Neural cell (in vitro differentiated cells): Measurements from ENCODE around the gene DPYD. TPM values are rescaled to one million over a fixed set of nuclear protein-coding genes. Genes with fewer than 3 reads are reported as not detected.

Experiments used
- H2AFZ ChIP-seq: fragments of 200-600, 300-800 bp; sonication (generic), shearing (Covaris generic); 2 replicates; pipeline ENCODE4 v1.6.0; 2014; ENCODE audit warnings: low read depth, mild to moderate bottlenecking, antibody characterized with exemption, low read length, moderate library complexity
- H3F3A ChIP-seq: fragments of 200-600 bp; shearing (Covaris generic); 2 replicates; pipeline ENCODE4 v1.6.1; 2016; ENCODE audit warnings: mild to moderate bottlenecking, moderate library complexity, mixed read lengths, antibody characterized with exemption, low read length; ENCODE audit not compliant: insufficient read depth, poor library complexity, severe bottlenecking
- H3K27ac ChIP-seq: fragments of 200-600, 300-800 bp; sonication (generic), shearing (Covaris generic); 2 replicates; pipeline ENCODE4 v1.5.1; 2014; ENCODE audit warnings: mild to moderate bottlenecking, low read length, moderate library complexity
- H3K27me3 ChIP-seq: fragments of 300-800, 200-600 bp; sonication (generic), shearing (Covaris generic); 2 replicates; pipeline ENCODE4 v1.6.0; 2014; ENCODE audit warnings: mild to moderate bottlenecking, low read depth, low read length, moderate library complexity; ENCODE audit not compliant: insufficient read depth
- H3K36me3 ChIP-seq: fragments of 300-800, 200-600 bp; sonication (generic), shearing (Covaris generic); 2 replicates; pipeline ENCODE4 v1.5.1; 2014; ENCODE audit warnings: mild to moderate bottlenecking, antibody characterized with exemption, low read length, moderate library complexity; ENCODE audit not compliant: insufficient read depth
- H3K4me2 ChIP-seq: fragments of 300-800, 200-600 bp; sonication (generic), shearing (Covaris generic); 2 replicates; pipeline ENCODE4 v1.6.0; 2014; ENCODE audit warnings: mild to moderate bottlenecking, low read length
- H3K4me3 ChIP-seq: fragments of 300-800, 200-600 bp; sonication (generic), shearing (Covaris generic); 2 replicates; pipeline ENCODE4 v1.5.1; 2014; ENCODE audit warnings: mild to moderate bottlenecking, low read length, moderate library complexity
- H3K79me2 ChIP-seq: fragments of 200-600 bp; shearing (Covaris generic); replicated peaks from 2 replicates; pipeline ENCODE4 v1.6.0; 2014; ENCODE audit warnings: mild to moderate bottlenecking, low read length, moderate library complexity; ENCODE audit not compliant: insufficient read depth
- H3K9ac ChIP-seq: fragments of 300-800, 200-600 bp; sonication (generic), shearing (Covaris generic); 2 replicates; pipeline ENCODE4 v1.6.1; 2016; ENCODE audit warnings: mild to moderate bottlenecking, low read length, mixed read lengths
- H3K9me2 ChIP-seq: fragments of 200-600 bp; shearing (Covaris generic); 2 replicates; pipeline ENCODE4 v1.6.1; 2016; ENCODE audit warnings: mild to moderate bottlenecking, low read length, mixed read lengths; ENCODE audit not compliant: insufficient read depth
- H3K9me3 ChIP-seq: fragments of 200-600, 300-800 bp; sonication (generic), shearing (Covaris generic); 2 replicates; pipeline ENCODE4 v1.6.1; 2016; ENCODE audit warnings: mild to moderate bottlenecking, mixed run types, low read length, moderate library complexity, mixed read lengths
- H4K20me1 ChIP-seq: fragments of 200-600 bp; shearing (Covaris generic); 2 replicates; pipeline ENCODE4 v1.6.1; 2016; ENCODE audit warnings: mild to moderate bottlenecking, mixed run types; ENCODE audit not compliant: insufficient read depth
- CTCF ChIP-seq: fragments of 450-650 bp; IDR thresholded peaks from 2 replicates; pipeline ENCODE4 v1.5.1; 2014; ENCODE audit warnings: antibody characterized with exemption, mild to moderate bottlenecking, moderate library complexity; ENCODE audit not compliant: poor library complexity, severe bottlenecking
- EP300 ChIP-seq: fragments of 450-650 bp; conservative IDR thresholded peaks from 2 replicates; pipeline ENCODE4 v1.6.1; 2014; ENCODE audit warnings: antibody characterized with exemption, mild to moderate bottlenecking, moderate library complexity; ENCODE audit not compliant: poor library complexity, severe bottlenecking
- EZH2 ChIP-seq: fragments of 200-600, 300-800 bp; shearing (Covaris generic), sonication (generic); IDR thresholded peaks from 2 replicates; pipeline ENCODE4 v1.6.1; 2014; ENCODE audit warnings: antibody characterized with exemption, low read length, borderline replicate concordance, mild to moderate bottlenecking; ENCODE audit not compliant: insufficient read depth, poor library complexity, severe bottlenecking
- MXI1 ChIP-seq: fragments of 450-650 bp; conservative IDR thresholded peaks from 2 replicates; pipeline ENCODE4 v1.6.1; 2014; ENCODE audit warnings: antibody characterized with exemption, mild to moderate bottlenecking; ENCODE audit not compliant: poor library complexity, severe bottlenecking
- POLR2AphosphoS5 ChIP-seq: IDR thresholded peaks from 2 replicates; pipeline ENCODE4 v1.6.1; 2012
- RAD21 ChIP-seq: fragments of 450-650 bp; conservative IDR thresholded peaks from 2 replicates; pipeline ENCODE4 v1.6.1; 2014; ENCODE audit warnings: antibody characterized with exemption, mild to moderate bottlenecking, moderate library complexity
- SMC3 ChIP-seq: fragments of 450-650 bp; conservative IDR thresholded peaks from 2 replicates; pipeline ENCODE4 v1.6.1; 2014; ENCODE audit warnings: antibody characterized with exemption, mild to moderate bottlenecking, moderate library complexity; ENCODE audit not compliant: poor library complexity
- TAF1 ChIP-seq: IDR thresholded peaks from 2 replicates; pipeline ENCODE4 v1.6.1; 2012; ENCODE audit warnings: low read depth
- polyA plus RNA-seq: library from polyadenylated mRNA; depleted of rRNA; stranded (reverse); fragments of >200 nt; gene quantifications from 2 replicates; pipeline ENCODE4 v1.2.3, GENCODE V29; 2014
- TF ChIP-seq, protein P1 (sequence below): IDR thresholded peaks from 2 replicates; pipeline ENCODE4 v1.6.1; 2012; ENCODE audit warnings: borderline replicate concordance

The DPYD gene
- polyA plus RNA-seq, 1 donor from 2014 or later = 6.7 TPM

- Histone ChIP-seq H3F3A (no peaks in the 10 kb centered on the region), H3K4me2 (no peak overlapping the region), H3K9me3 (no peaks in the 10 kb centered on the region), H3K27me3 (no peaks in the 10 kb centered on the region), H3K36me3 (no peaks in the 10 kb centered on the region), H4K20me1 (no peaks in the 10 kb centered on the region), H2AFZ (no peak overlapping the region), H3K79me2 (no peaks in the 10 kb centered on the region), H3K4me3 (no peak overlapping the region), H3K9me2 (no peaks in the 10 kb centered on the region), H3K9ac (no peak overlapping the region), H3K27ac (no peak overlapping the region)
- no peak for TF ChIP-seq SMC3
- no peak for TF ChIP-seq EP300
- no peak for TF ChIP-seq MXI1
- no peak for TF ChIP-seq POLR2AphosphoS5
- no peak for TF ChIP-seq CTCF
- no peak for TF ChIP-seq EZH2
- TF ChIP-seq RAD21 = no peak
- TF ChIP-seq, protein P1, sequence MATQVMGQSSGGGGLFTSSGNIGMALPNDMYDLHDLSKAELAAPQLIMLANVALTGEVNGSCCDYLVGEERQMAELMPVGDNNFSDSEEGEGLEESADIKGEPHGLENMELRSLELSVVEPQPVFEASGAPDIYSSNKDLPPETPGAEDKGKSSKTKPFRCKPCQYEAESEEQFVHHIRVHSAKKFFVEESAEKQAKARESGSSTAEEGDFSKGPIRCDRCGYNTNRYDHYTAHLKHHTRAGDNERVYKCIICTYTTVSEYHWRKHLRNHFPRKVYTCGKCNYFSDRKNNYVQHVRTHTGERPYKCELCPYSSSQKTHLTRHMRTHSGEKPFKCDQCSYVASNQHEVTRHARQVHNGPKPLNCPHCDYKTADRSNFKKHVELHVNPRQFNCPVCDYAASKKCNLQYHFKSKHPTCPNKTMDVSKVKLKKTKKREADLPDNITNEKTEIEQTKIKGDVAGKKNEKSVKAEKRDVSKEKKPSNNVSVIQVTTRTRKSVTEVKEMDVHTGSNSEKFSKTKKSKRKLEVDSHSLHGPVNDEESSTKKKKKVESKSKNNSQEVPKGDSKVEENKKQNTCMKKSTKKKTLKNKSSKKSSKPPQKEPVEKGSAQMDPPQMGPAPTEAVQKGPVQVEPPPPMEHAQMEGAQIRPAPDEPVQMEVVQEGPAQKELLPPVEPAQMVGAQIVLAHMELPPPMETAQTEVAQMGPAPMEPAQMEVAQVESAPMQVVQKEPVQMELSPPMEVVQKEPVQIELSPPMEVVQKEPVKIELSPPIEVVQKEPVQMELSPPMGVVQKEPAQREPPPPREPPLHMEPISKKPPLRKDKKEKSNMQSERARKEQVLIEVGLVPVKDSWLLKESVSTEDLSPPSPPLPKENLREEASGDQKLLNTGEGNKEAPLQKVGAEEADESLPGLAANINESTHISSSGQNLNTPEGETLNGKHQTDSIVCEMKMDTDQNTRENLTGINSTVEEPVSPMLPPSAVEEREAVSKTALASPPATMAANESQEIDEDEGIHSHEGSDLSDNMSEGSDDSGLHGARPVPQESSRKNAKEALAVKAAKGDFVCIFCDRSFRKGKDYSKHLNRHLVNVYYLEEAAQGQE = no peak
- TF ChIP-seq TAF1 = no peak
Observed at GRCh38 chr1:97636941-97637340, 283.9 kb downstream of the DPYD start.

GRCh38 chr1:97634758-97635157 is 286.1 kb downstream of the DPYD start:
- no peaks in the 10 kb centered on the region for H3K36me3 ChIP-seq
- no peak overlapping the region for H2AFZ ChIP-seq
- H3K79me2 ChIP-seq = no peaks in the 10 kb centered on the region
- H3K9me3 ChIP-seq = no peaks in the 10 kb centered on the region
- H3K9ac ChIP-seq = no peak overlapping the region
- H3F3A ChIP-seq = no peaks in the 10 kb centered on the region
- no peak overlapping the region for H3K4me3 ChIP-seq
- TF ChIP-seq SMC3 (no peak), MXI1 (no peak), EZH2 (no peak), RAD21 (no peak), TAF1 (no peak), EP300 (no peak), POLR2AphosphoS5 (no peak), CTCF (no peak)
- TF ChIP-seq, protein P1 = no peak
- H3K9me2 ChIP-seq = no peaks in the 10 kb centered on the region
- no peaks in the 10 kb centered on the region for H3K27me3 ChIP-seq
- no peak overlapping the region for H3K4me2 ChIP-seq
- no peaks in the 10 kb centered on the region for H4K20me1 ChIP-seq
- H3K27ac ChIP-seq = no peak overlapping the region
